GM18951 (cell line): ENCODE measurements around the gene IL16.

Experiments
- POLR2A ChIP-seq: IDR thresholded peaks from 4 replicates; pipeline ENCODE4 v1.6.1; 2011; ENCODE audit warnings: mild to moderate bottlenecking; ENCODE audit not compliant: insufficient read length, insufficient read depth; ENCODE audit errors: extremely low read depth
- in situ Hi-C: fragments of 300-500 bp; cut with MboI; formaldehyde crosslinking; loops from one replicate; pipeline ENCODE4 v1.12.0; 2022; ENCODE audit warnings: low sequenced_read_pairs, mixed read lengths, inconsistent platforms; ENCODE audit not compliant: unreplicated experiment

The IL16 gene

GRCh38 chr15:81351651-81352050 is 155.0 kb downstream of the IL16 start:
- in situ Hi-C loops = no loop called here
- no peak for TF ChIP-seq POLR2A

DNA sequence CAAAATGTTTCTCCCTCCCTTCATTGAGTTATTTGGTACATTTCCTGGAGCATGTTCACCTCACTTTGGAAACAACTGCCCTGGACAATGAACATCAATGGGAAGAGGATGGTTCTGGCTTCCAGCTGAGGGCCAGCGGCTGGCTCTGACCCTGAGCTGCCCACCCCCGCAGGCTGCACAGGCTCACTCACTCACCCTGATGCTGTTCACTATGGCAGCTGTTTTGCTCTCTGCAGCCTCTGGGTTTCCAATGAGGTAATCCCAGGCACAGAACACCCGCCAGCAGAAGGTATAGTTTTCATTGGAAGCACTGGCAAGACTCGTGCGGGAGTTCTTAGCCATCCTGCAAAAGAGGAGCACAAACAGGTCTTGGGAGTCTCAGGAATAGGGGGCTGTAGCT is 159.6 kb downstream of the IL16 start:
- in situ Hi-C loops = no loop called here
- no peak for TF ChIP-seq POLR2A

DNA sequence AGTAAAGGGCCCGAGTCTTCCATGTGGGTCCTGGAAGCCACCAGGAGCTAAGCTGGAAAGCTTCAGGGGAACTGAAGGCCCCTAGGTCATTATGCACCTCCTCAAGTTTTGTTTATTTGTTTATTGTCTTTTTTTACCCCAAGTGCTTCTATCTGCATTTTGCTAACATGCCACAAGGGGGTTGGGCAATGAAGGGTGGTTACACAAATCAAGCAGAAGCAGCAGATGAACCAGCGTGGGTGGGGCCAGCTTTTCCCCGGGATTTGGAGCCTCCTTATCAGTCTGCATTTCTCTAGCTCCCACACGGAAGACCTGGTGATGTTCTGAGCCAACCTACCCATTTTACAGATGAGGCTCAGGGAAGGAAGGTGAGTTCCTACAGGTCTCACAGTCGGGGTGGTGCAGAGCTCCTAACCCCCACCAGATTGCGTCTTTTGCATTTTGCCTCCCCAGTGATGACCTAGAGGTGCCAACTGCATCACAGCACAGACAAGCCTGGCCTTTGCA is 160.6 kb downstream of the IL16 start:
- in situ Hi-C loops = no loop called here
- no peak for TF ChIP-seq POLR2A

- in situ Hi-C loops = no loop called here
- no peak for TF ChIP-seq POLR2A
Measured at GRCh38 chr15:81358248-81358647, 161.6 kb downstream of the IL16 start.

DNA sequence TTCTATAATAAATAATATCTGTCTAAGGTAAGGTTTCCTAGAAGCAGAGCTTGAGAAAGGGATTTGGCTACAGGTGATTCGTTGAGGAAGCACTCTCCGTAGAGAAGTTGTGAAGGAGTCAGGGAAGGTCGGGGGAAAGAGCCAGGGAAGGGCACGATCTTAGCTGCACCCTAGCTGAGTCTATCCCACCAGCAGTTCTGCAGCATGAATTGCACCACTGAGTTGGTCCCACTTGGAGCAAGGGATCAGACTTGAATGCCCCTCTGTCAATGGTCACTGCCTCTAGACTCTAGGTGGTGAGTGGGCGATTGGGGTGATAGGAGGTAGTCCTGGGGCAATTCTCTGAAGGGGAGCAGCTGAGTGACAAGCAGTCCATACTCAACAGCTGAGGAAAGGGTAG is 163.8 kb downstream of the IL16 start:
- in situ Hi-C loops = no loop called here
- no peak for TF ChIP-seq POLR2A

GRCh38 chr15:81361891-81362290 is 165.2 kb downstream of the IL16 start:
- no peak for TF ChIP-seq POLR2A
- in situ Hi-C loops = no loop called here

DNA sequence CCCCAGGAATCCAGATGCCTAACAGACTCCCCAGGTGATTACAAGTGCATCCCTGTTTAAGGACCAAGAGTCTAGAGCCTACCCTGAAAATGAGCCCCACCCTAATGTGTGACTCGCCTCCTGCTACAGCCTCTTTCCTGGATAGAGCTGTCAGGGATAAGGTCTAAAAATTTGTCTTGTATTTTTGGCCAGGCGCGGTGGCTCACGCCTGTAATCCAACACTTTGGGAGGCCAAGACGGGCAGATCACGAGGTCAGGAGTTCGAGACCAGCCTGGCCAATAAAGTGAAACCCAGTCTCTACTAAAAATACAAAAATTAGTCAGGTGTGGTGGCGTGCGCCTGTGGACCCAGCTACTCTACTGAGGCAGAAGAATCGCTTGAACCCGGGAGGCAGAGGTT is 166.1 kb downstream of the IL16 start:
- in situ Hi-C loops = no loop called here
- TF ChIP-seq POLR2A = no peak

DNA sequence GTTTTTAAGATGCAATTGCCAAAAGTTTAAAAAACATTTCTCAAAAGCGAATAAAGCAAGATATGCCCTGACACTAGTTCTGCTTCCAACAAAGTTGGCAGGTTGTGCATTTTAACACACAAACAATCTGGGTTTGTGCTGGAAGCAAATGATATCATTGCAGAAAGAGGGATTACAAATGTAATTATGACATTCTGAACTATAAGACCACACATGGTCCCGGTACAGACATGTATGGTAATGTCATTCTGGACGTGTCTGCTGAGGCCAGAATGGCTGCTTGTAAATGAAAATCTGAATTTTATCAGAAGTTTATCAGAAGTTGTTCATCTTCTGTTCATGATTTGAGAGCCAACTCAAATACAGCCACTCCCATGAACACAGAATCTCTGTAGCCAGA is 166.6 kb downstream of the IL16 start:
- no peak for TF ChIP-seq POLR2A
- in situ Hi-C loops = no loop called here
